A204.1 (cell line): ENCODE data around the gene PXYLP1.

Experiments
- FAIRE-seq: peaks from 2 replicates; lab custom pipeline; 2012; peaks lifted over from hg19 to GRCh38; lab: Jason Lieb, UNC

The PXYLP1 gene

GRCh38 chr3:141273700-141274410 lies 42.2 kb downstream of the PXYLP1 start:
- FAIRE-seq, result no peak

DNA sequence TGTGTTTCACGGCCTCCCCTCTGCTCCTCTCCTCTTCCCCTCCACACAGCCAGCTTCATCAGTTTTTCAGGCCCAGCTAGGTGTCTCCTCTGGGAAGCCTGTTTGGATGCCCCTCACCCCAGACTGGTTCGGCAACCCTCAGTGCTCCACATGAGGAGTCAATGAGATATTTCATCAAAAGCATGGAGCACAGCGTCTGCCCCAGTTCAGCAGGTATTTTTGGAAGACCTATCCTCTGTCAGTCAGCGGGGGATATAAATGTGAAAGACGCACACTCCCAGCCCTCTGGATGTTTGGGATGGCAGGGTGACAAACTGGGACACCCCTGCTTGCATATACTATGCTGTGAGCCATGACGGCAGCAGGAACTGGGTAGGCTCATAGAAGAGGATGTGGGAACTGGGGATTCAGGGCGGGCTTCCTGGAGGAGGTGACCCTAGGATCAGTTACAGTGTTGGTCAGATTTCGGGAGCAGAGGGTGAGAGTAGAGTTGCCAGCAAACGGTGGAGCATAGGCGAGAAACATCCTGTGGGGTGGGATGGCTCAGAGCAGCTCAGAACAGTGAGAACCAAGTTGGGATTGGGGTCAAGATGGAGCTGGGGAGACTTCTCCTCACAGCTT lies 42.9 kb downstream of the PXYLP1 start:
- no peak for FAIRE-seq

GRCh38 chr3:141275032-141275422 lies 43.4 kb downstream of the PXYLP1 start:
- no peak for FAIRE-seq

DNA sequence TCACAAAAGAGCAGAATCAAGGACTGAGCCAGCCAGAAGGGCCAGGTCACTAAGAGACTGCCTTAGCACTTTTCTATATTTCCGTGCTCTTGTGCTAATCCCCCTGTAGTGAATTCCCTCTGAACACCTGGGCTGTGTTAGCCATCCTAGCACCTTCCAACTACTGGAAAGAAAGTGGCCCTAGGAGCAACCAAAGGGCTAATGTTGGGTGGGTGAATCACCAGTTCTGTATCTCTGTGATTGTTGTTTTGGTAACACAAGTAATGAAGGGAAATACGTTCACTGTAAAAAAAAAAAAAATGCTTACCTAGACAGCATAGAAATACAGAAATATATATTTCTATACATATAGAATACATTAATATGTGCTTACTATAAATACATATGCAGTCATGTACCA lies 43.9 kb downstream of the PXYLP1 start:
- no peak for FAIRE-seq

- FAIRE-seq, result no peak
These were observed 44.3 kb downstream of the PXYLP1 start for GRCh38 chr3:141275973-141276372.

- no peak for FAIRE-seq
These were observed 44.8 kb downstream of the PXYLP1 start for GRCh38 chr3:141276398-141276797.

DNA sequence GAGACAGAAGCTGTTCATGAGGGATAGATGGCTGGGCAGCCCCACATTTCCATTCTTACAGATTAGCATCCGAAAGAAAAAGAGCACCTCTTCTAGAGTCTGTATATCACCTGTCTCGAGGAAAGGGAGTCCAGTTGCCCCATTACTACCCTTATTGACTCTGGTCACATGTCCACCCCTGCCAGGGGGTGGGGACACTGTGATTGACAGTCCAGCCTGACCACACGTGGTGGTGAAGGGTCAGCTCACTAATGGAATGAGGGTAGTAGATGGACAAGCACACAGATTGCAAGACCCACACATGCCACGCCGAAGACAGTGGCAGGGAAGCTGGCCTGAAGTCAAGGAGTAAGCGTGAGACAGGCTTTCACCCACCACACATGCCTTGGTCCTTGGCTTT lies 45.8 kb downstream of the PXYLP1 start:
- FAIRE-seq, result no peak

DNA sequence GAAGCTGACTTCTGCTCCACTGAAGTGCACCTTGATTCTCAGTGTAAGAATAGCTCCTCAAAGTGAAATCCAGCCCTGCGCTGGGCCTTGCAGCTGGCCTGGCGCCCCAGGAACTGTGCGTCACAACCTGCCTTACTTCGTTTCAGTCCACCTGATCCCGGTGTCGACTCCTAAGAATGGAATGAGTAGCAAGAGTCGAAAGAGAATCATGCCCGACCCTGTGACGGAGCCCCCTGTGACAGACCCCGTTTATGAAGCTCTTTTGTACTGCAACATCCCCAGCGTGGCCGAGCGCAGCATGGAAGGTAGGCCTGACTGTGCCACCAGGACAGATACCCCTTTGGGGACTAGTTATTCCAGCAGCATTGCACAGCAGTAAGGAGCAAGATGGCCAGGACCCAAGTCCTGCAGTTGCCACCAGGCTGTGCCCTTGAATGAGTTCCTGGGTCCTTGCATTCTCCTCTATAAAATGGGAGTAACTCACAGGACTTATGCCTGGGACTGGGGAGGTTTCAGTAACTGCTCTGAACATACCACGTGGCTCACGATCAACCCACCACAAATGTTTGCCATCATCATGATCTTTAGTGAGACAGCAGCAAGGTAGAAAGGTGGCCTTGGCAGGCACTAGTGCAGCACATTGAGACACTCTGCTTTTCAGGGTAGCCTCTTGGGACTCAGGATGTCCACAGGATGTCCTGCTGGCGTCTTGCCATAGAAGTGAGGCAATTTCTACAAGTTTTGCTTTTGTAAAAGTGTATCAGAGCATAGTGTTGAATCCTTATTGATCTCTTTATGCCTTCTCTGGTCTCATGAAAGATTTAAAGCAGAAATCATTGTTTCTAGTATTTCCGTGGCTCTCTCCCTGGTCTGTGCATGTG lies 46.8 kb downstream of the PXYLP1 start:
- FAIRE-seq, result no peak

DNA sequence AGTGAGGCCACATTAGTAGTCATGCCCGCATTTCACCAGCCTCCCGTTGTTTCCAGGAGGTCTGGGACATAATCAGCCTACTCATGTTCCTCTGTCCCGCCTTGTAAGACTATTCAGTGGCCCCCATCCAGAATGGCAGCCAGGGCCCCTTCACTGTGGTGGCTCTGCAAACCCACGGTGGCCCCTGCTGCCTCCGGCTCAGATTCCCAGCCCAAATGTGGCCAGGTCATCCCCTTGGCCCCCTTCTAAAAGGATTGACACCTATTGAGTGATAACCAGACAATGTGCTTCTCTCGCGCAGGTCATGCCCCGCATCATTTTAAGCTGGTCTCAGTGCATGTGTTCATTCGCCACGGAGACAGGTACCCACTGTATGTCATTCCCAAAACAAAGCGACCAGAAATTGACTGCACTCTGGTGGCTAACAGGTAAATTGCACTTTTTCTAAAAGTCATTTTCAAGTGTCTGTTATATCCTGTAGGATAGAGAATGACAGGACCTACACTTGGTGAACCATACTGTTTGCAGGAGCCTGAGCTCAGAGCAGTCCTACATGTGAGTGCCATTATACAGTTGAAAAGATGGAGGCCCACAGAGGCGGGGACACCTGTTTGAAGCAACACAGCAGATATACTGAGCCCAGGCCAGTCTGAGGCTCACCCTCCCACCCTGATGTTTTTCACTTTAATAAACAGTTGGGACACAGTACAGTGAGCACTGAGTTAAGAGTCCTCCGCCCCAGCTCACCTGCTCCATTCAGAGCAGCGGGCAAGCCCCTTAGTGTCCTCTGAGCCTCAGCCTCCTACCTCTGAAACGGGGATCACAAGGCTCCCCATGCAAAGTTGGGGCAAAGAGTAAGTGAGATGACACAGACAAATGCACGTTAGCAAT lies 47.7 kb downstream of the PXYLP1 start:
- no peak for FAIRE-seq

- FAIRE-seq, result no peak
These were observed 48.5 kb downstream of the PXYLP1 start for GRCh38 chr3:141280086-141280485.

- no peak for FAIRE-seq
These were observed 49.1 kb downstream of the PXYLP1 start for GRCh38 chr3:141280690-141281089.

- no peak for FAIRE-seq
These were observed 53.9 kb downstream of the PXYLP1 start for GRCh38 chr3:141285570-141285969.

DNA sequence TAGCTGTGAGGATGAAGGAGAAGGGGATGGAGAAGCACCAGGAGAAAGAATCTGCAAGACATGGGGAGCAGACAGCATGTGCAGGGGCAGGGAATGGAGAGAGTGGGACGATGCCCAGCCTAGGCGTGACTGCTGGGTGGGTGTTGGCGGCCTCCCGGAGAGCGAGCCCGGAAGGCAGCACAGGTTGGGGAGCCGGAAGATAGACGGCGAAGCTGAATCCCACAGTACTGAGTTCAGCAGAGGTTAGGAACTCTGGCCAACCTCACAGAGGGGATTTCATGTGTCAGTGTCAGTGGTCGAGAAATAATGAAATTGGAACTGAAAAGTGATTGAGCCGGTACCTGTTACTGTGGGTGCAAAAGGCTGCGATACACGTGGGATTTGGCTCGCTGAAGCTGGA lies 55.2 kb downstream of the PXYLP1 start:
- no peak for FAIRE-seq

GRCh38 chr3:141287326-141287725 lies 55.7 kb downstream of the PXYLP1 start:
- no peak for FAIRE-seq

DNA sequence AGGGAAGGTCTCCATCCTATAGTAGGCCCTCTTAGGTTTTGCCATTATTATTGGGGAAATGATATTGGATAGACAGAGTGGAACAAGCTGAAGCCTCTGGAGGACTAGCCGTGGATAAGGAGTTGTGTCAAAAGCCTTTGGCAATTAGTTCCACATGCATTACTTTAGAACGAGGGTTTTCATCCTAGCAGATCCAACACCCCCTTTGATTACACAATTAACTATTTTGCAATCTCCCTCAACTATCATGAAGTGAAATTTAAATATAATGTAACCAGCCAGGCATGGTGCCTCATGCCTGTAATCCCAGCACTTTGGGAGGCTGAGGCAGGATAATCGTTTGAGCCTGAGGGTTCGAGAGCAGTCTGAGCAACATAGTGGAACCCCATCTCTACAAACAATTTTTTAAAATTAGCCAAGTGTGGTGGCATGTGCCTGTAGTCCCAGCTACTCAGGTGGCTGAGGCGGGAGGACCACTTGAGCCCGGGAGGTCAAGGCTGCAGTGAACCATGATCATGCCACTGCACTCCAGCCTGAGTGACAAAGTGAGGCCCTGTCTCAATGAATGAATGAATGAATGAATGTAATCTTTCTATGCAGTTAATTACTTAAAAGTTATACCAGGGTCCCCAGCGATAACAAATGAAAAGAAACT lies 56.8 kb downstream of the PXYLP1 start:
- FAIRE-seq, result no peak

GRCh38 chr3:141289228-141289772 lies 57.7 kb downstream of the PXYLP1 start:
- no peak for FAIRE-seq

GRCh38 chr3:141291559-141292355 lies 60.1 kb downstream of the PXYLP1 start:
- no peak for FAIRE-seq

DNA sequence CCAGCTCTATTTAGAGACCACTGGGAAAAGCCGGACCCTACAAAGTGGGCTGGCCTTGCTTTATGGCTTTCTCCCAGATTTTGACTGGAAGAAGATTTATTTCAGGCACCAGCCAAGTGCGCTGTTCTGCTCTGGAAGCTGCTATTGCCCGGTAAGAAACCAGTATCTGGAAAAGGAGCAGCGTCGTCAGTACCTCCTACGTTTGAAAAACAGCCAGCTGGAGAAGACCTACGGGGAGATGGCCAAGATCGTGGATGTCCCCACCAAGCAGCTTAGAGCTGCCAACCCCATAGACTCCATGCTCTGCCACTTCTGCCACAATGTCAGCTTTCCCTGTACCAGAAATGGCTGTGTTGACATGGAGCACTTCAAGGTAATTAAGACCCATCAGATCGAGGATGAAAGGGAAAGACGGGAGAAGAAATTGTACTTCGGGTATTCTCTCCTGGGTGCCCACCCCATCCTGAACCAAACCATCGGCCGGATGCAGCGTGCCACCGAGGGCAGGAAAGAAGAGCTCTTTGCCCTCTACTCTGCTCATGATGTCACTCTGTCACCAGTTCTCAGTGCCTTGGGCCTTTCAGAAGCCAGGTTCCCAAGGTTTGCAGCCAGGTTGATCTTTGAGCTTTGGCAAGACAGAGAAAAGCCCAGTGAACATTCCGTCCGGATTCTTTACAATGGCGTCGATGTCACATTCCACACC lies 60.9 kb downstream of the PXYLP1 start:
- FAIRE-seq, result no peak

- peak; percentile 65 for FAIRE-seq
These were observed 62.7 kb downstream of the PXYLP1 start for GRCh38 chr3:141294301-141294700.

- no peak for FAIRE-seq
These were observed 63.2 kb downstream of the PXYLP1 start for GRCh38 chr3:141294848-141295247.
